ENCODE results near the gene MYO5B. TPM values are rescaled to one million over a fixed set of nuclear protein-coding genes. Genes with fewer than 3 reads are reported as not detected.
"Not testable (repeated sequence)": the region's sequence is repeated elsewhere in the genome, so short reads cannot be mapped to it uniquely, and the experiment has no call there.

Gene MYO5B
- not detected for total RNA-seq

DNA sequence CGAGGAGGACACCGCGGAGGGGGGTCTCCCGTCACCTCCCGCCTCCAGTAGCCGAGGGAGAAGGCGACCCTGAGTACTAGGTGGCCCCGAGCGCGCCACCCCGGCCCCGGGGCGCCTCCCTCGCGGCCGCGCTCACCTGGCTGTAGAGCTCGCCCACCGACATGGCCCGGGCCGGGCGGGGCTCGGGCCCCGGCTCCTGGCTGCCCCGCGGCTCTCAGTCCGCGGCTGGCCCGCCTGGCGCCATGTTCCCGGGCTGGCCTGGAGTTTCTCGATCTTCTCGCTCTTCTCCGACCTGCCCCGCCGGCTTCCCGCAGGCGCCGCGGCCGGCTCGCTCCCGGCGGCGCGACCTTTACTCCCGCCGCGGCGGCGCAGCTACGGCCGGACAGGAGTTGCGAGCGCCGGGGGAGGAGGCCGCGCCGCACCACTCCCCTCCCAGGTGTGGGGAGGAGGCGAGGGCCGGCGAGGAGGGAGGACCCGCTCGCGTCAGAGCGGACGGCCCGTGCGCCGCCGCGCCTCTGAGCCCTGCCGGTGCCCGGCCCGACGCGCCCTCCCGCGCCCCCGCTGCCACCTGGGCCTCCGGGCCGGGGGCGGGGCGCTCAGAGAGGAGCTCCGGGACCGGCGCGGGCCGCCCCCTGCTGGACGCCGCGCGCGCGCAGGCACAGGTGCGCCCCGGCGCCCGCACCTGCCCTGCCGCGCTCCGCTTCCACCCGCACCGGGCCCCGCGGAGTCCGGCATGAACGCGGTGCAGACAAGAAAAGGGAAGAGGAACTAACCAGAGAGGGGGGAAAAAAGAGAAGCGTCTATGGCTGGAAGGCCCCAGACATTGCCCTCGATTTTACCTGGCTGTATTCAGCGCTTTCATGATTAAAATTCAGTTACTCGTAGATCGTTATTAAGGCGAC lies at the start of gene MYO5B:
MYO5B (minus strand) TSS at position 517 of the 902 bp plus-strand sequence; CDS start at position 163, 354 bp downstream.
- peak; percentile 7 for DNase-seq

GRCh38 chr18:50241768-50242167 lies 46.8 kb upstream of the MYO5B start:
- DNase-seq = not testable (repeated sequence)

GRCh38 chr18:50240080-50240563 lies 45.2 kb upstream of the MYO5B start:
- no peak for DNase-seq

- no peak for DNase-seq
These were observed 37.5 kb upstream of the MYO5B start for GRCh38 chr18:50232419-50232818.

DNA sequence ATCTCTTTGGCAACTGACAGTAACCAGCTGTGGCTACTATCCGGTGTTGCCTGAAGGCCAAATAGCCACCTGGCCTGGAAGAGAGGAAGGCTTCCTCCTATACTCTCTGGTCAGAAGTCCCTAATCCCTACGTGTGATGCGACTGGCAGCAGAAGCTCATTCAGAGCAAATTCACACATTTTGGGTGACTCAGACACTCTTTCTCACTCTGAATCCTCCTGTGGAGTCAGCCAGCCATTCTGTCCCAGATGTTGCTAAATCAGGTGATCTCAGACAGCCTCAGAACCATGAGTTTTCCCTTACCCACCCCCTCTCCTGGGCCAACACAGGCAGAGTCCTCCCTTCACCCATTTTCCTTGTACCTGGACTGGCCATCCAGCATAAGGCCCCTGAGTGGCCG lies 36.7 kb upstream of the MYO5B start:
- no peak for DNase-seq

DNA sequence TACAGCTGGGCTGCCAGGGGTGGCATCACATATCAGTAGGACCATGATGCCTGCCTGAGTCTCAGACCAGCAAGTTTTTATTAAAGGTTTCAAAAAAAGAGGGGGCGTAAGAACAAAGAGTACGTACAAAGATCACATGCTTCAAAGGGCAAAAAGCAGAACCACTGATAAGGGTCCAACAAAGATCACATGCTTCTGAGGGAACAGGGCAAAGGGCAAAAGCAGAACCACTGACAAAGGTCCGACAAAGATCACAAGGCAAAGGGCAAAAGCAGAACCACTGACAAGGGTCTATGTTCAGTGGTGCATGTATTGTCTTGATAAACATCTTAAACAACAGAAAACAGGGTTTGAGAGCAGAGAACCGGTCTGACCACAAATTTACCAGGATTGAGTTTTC lies 25.3 kb upstream of the MYO5B start:
- DNase-seq = not testable (repeated sequence)

DNA sequence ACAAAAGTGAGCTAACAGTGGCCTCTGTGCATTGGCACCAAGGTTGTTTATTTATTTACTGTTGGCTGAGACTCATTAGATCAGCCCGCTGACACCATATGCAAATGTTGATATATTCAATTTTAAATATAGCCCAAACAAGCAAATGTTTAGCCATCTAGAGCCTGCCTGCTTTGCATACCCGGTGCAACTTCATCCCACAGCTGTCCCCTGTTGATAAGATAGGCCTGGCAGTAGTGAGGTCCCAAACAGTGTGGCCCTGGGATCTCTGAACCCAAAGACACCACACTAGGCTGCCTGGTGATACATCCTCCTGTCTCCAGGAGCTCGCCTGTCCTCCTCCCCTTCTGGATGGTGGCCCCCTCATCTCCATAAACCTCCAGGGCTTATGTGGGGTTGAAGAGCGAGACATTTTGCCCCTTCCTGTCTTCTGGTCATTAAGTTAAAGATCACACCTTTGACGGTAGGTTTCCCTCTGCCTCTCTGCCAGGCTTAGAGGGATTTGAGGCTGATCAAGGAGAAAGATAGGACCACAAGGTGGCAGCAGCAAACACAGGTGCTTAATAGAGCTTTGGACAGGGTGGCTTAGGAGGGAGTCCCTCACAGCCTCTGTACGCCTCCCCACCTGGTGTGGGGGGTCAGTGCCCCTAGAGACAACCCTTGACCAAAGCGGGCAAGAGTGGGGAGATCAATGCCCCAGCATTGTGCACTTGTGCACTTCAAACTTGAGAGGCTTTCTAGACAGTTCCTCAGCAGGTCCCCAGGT lies 23.7 kb upstream of the MYO5B start:
- DNase-seq = peak; percentile 15

DNA sequence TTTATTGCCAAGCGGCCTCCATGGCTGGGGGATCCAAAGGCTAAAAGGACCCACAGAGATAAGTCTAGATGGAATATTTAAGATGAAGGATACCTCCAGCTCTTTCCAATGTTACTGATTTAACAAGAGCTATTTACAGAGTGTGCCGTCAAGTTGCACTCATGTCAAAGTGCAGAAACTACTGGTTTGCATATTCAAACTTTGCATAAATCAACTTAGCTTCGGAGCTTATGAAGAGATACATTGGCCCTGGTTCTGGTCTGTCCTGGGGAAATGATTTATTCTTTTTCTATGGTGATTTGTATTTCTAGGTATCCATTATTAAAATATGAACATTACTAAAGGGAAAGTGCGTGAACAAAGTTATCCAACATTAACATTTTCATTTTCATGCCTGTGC lies 14.4 kb upstream of the MYO5B start:
- no peak for DNase-seq

DNA sequence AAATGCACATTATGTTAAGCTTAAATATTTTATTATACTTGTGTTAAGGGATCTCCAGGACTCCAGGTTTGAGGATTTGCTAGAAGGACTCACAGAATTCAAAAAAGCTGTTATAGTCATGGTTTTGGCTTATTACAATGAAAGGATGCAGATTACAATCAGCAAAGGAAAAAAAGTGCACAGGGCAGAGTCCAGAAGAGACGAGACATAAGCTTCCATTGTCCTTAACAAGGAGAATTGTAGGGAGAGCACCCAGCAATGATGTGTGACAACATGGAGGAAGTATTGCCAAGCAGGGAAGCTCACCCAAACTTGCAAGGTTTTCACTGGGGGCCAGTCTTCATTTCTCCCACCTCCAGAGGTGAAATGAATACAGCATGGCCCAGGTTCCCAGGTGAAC lies 12.8 kb upstream of the MYO5B start:
- no peak for DNase-seq

DNA sequence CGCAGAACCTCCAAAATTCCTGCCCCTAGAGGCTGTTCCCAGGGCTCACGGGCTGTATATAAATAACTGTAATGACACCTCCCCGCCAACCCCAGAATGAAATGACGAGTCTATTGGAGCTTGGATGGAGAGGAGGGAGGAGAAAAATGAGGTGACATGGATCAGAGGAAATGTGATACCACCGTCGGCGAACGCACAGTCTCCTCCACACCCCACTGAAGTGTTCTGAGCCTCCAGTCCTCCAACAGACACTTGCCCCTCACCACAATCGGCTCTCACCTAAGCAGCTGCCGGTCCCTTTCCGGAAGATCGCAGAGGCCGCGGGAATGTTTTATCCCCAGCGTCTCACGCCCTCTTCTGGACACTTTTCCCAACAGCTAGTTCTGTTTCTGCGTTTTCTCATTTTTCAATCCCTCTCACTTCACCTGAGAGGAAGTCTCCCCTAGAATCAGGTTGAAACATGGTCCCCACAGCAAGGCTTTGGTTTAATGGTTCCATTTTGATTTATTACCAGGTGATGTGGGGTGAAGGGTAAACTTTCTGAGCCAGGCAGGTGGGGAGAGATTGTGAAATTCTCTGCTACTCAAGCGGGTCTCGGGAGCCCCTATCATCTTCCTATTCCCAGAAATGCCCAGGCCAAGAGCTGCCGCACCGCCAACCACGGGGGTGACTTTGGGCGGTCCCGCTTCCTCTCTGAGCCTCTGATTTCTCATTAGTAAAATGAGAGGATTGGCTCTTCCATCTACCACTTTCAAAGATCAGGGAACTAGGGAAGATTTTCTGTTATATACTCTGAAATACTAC lies 9.1 kb upstream of the MYO5B start:
- DNase-seq = no peak

GRCh38 chr18:50201476-50202018 lies 6.6 kb upstream of the MYO5B start:
- DNase-seq = no peak

GRCh38 chr18:50199921-50200320 lies 5.0 kb upstream of the MYO5B start:
- DNase-seq = no peak

DNA sequence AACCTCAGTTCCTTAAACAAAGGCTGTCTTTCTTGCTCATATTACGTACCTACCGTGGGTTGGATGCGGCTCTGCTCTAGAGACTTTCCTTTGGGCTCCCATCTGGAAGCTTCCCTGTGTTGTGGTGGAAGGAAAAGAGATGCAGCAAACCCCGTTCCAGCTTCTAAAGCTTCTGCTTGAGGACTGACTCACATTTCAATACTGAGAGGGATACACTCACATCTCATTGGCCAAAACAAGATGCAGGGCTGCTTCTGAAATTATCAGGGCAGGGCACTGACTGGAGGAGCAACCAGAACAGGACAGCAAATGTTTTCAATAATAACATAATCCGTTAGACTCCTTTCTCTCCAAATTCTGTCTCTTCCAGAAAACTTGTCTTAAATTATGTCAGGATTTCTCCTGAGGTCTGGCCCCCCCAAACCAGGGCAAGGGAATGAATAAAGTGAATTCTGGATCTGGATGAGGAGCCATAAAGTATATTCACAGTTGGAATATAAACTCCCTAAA lies 4.5 kb upstream of the MYO5B start:
- no peak for DNase-seq

DNA sequence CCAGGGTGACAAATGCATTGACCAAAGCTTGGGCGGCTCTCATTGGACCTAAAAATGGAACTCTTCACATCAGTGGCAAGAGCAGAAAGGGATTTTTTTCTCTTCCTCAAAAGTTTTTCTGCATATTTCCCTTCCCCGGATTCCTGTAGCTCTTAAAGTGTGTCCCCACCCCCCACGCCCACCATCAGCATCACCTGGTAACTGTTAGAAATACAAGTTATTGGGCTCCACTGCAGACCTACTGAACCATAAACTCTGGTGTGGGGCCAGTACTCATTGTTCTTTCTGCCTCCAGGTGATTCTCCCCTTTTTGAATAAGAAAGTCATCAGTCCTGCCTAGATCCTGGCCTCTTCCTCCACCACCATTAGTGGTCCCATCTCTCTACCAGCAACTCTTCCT lies 1.3 kb upstream of the MYO5B start:
- DNase-seq = no peak

GRCh38 chr18:50195689-50196088 lies 742 bp upstream of the MYO5B start:
- DNase-seq = no peak

GRCh38 chr18:50193796-50194630 lies 934 bp downstream of the MYO5B start:
- no peak for DNase-seq

DNA sequence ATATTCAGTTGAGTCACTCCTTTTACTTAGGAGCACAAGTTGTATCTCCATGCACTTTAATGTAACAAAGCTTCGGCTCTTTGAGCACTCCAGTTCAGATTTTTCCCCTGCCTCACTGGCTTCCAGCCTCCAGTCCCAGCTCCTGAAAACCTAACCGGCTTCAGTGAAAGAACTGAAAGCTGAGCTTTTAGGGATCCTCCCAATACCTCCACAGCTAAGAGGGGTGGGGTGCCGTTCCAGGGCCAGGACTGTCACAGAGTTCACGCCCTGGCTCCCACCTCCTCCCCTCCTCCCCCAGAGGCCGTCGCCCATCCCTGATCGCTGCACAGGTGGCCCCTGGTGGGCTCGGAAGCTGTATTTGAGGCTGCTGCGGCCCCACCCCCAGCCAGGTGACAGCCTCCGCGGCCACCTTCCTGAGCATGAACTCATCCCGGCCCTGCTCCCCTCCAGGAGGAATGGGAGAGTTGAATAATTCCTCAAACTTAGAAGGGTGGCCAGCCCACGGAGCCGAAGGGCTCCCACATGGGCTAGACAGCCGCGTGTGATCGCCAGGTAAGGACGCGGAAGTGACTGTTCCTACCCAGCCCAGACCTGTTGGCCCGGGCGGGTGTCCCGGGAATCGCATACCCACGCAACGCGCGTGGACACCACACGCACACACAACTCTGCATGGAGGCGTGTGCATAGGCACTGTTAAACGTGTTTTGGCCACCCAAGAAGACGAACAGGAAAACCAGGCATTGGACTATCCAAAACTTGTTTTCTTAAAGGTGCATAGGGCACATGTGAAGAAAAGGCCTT lies 1.8 kb downstream of the MYO5B start:
- no peak for DNase-seq

- DNase-seq = no peak
These were observed 4.0 kb downstream of the MYO5B start for GRCh38 chr18:50190926-50191325.

- DNase-seq = no peak
These were observed 4.7 kb downstream of the MYO5B start for GRCh38 chr18:50190236-50190635.

GRCh38 chr18:50189160-50189559 lies 5.8 kb downstream of the MYO5B start:
- no peak for DNase-seq

GRCh38 chr18:50188652-50189051 lies 6.3 kb downstream of the MYO5B start:
- DNase-seq = no peak
